ENCODE results near the gene NKAIN2.

DNA sequence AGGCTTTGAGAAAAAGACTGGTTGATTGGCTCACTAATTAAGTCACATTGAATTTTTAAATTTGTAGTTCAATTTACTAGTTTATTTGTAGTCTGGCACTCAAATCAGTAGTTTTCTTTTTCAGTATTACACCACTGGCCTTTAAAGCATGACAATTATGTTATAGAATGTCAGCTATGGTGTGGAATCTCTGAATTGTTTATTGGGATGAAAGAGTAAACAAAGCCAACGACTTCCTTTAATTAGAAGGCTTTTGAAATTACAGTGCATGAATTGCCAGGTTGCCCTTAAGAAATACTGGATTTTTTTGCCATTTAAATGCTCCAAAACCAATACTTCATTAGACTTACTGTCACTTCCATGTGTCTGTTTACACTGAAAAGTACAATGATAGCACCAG is 731.6 kb downstream of the NKAIN2 start:
- TF ChIP-seq CTCF (IDR thresholded peaks at IDR 0.05) (no peak), POLR2A (IDR thresholded peaks at IDR 0.05) (no peak), POLR2AphosphoS5 (IDR thresholded peaks at IDR 0.05) (no peak)
